ENCODE measurements around the gene ABRACL.
A peak's percentile ranks its signal among the peaks of the same experiment; 100 is the strongest.
"Not testable (repeated sequence)": the region's sequence is repeated elsewhere in the genome, so short reads cannot be mapped to it uniquely, and the experiment has no call there.

ABRACL gene

GRCh38 chr6:139027620-139028182, 844 bp upstream of the ABRACL start:
- H3K27ac ChIP-seq: peak overlapping the region; percentile 64
- TF ChIP-seq, protein P1, sequence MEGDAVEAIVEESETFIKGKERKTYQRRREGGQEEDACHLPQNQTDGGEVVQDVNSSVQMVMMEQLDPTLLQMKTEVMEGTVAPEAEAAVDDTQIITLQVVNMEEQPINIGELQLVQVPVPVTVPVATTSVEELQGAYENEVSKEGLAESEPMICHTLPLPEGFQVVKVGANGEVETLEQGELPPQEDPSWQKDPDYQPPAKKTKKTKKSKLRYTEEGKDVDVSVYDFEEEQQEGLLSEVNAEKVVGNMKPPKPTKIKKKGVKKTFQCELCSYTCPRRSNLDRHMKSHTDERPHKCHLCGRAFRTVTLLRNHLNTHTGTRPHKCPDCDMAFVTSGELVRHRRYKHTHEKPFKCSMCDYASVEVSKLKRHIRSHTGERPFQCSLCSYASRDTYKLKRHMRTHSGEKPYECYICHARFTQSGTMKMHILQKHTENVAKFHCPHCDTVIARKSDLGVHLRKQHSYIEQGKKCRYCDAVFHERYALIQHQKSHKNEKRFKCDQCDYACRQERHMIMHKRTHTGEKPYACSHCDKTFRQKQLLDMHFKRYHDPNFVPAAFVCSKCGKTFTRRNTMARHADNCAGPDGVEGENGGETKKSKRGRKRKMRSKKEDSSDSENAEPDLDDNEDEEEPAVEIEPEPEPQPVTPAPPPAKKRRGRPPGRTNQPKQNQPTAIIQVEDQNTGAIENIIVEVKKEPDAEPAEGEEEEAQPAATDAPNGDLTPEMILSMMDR (conservative IDR thresholded peaks at IDR 0.05): no peak

DNA sequence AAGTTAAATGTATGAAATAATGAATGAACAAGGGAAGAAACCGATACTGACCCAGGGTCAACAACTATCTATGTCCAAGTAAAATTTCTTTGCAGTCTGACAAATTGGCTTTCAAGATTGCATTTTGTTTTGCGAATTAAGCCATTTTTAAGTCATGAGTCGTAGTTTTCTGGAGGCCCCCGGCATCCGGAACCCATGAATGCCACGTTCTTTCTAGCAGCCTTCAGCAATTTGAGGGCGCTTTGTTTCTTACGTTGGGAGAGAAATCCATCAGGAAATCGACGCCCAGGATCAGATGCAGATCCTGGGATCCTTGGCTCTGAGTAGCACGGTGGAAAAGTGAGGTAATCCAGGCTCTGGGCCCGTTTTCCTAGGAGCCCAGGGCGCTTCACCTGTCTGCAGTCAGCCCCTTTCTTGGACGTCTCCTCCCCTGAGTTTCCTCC, 309 bp upstream of the ABRACL start:
- H3K27ac ChIP-seq: peak overlapping the region; percentile 64
- TF ChIP-seq, protein P1 (conservative IDR thresholded peaks at IDR 0.05): no peak

- H3K27ac ChIP-seq: peak overlapping the region; percentile 64; the same call in 1 of the 2 replicates
- TF ChIP-seq, protein P1 (conservative IDR thresholded peaks at IDR 0.05): no peak
These were observed 1.1 kb downstream of the ABRACL start for GRCh38 chr6:139029470-139030227.

GRCh38 chr6:139030228-139030963, 1.9 kb downstream of the ABRACL start:
- H3K27ac ChIP-seq: no peak overlapping the region
- TF ChIP-seq, protein P1 (conservative IDR thresholded peaks at IDR 0.05): no peak

DNA sequence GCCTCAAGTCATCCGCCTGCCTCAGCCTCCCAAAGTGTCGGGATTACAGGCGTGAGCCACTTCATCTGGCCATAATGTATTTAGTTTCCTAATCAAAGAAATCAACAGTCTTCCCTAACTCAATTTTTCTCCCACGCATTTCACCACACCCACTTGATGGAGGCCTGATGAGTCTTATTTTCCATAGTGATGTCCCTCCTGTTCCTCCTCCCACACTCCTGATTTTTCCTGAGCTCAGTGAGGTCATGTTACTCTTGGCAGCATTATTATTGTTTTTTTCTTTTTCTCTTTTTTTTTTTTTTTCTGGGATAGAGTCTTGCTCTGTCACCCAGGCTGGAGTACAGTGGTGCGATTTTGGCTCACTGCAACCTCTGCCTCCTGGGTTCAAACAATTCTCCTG, 8.9 kb downstream of the ABRACL start:
- no peak overlapping the region for H3K27ac ChIP-seq
- TF ChIP-seq, protein P1 (conservative IDR thresholded peaks at IDR 0.05): no peak

GRCh38 chr6:139044250-139044649, 15.7 kb downstream of the ABRACL start:
- no peak overlapping the region for H3K27ac ChIP-seq
- TF ChIP-seq, protein P1 (conservative IDR thresholded peaks at IDR 0.05): no peak

DNA sequence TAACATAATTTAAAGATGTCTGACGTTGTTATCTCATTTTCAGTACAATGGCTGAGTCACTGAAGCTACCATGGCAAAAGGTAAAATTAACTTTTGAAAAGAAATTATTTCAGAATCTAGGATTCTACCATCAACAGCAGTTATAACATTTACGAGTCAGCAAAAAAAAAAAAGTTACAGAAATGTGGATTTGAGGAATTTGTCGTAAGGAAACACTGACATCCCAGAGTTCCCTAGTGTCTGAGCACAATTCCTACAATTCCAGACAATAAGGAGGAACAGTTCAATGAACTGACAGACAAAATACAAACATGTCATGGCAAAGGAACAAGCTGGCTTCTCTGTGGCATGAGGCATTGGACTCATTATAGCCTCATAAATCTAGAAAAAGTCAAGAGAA, 19.1 kb downstream of the ABRACL start:
- TF ChIP-seq, protein P1 (conservative IDR thresholded peaks at IDR 0.05): no peak
- H3K27ac ChIP-seq: no peak overlapping the region

DNA sequence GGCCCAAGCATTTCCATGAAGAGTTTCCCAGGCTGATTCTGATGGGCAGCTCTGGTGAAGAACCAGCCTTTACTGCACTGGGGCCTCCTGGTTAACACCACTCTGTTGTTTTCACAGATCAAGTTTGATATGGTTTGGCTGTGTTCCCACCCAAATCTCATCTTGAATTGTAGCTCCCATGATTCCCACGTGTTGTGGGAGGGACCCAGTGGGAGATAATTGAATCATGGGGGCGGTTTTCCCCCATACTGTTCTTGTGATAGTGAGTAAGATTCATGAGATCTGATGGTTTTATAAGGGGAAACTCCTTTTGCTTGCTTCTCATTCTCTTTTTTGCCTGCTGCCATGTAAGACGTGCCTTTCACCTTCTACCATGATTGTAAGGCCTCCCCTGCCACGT, 20.4 kb downstream of the ABRACL start:
- H3K27ac ChIP-seq: not testable (repeated sequence)

- H3K27ac ChIP-seq: not testable (repeated sequence)
These were observed 21.7 kb downstream of the ABRACL start for GRCh38 chr6:139050131-139050769.
